Measurements from ENCODE around the gene TMEM117.

Gene TMEM117

DNA sequence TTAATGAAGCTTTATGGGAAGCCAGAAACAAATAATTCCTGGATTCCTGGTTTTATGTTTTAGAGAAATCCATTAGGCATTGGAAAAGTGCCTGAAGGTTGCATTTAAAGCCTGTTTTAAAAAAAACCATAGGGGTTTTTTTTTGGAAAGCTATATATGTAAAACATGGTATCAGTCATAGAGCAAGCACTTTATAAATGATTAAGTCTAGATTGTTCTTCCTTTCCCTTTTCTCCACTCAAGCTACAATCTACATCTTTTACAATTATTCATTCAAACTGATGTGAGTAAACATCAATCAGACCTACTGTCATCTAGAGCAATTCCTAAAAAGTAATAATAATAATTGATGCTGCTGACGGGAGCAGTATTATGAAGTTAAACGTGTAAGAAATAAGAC, 500.7 kb downstream of the TMEM117 start:
- no peaks in the 10 kb centered on the region for H3K36me3 ChIP-seq (ENCODE audit: control insufficient read depth, insufficient read depth, low read length)
- H3K4me1 ChIP-seq (ENCODE audit: control insufficient read depth, insufficient read depth, low read length): no peaks in the 10 kb centered on the region
- H3K9ac ChIP-seq (ENCODE audit: low read length): no peak overlapping the region
- no peak overlapping the region for H3K27ac ChIP-seq (ENCODE audit: low read depth, low read length)
- 0 out of 2 replicates have a peak, but pooled peaks cover 5% of the 10 kb centered on the region for H3K9me3 ChIP-seq (ENCODE audit: control insufficient read depth, insufficient read depth, low read depth, low read length)
- H3K27me3 ChIP-seq (ENCODE audit: control insufficient read depth, insufficient read depth, low read length): no peaks in the 10 kb centered on the region
- no peak overlapping the region for H3K4me3 ChIP-seq (ENCODE audit: low read depth, low read length)

DNA sequence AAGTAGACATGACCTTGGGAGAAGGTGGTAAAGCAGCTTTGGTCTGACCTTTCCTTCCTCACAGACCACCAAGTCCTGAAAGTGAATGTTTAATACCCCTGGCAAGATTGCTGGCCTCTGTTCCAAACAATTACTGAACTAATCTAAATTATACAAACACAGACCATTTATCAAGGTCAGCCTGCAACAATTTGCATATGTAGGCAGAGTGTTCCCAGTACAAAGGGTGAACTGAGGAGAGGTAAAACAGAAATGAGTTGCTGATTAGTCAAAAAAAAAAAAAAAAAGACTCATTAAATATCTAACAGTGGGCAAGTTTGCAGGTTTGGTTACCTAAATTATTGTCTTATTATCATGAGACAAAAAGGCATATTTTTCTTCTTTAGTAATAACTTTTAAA, 506.5 kb downstream of the TMEM117 start:
- Histone ChIP-seq H3K4me1 (ENCODE audit: control insufficient read depth, insufficient read depth, low read length) (no peaks in the 10 kb centered on the region), H3K27me3 (ENCODE audit: control insufficient read depth, insufficient read depth, low read length) (no peaks in the 10 kb centered on the region), H3K36me3 (ENCODE audit: control insufficient read depth, insufficient read depth, low read length) (no peaks in the 10 kb centered on the region), H3K9me3 (ENCODE audit: control insufficient read depth, insufficient read depth, low read depth, low read length) (no peaks in the 10 kb centered on the region), H3K9ac (ENCODE audit: low read length) (no peak overlapping the region), H3K4me3 (ENCODE audit: low read depth, low read length) (no peak overlapping the region), H3K27ac (ENCODE audit: low read depth, low read length) (no peak overlapping the region)

DNA sequence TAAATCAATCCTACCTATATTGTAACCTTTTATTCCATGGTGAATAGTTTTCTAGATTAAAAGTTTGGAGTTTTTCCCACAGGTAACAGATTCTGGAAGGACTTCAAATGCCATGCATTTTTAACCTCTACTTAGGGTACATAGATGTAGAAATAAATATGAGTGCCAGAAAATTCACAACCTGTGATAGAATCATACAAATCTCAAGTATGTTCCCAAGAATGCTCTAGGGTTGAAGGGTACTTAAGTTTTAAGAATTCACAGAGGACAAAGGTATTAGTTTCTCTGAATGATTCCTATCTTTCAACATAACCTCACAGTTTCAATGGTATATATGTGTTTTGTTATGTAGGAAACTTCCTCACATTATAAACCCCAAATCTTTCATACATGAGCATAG, 511.3 kb downstream of the TMEM117 start:
- Histone ChIP-seq H3K4me3 (ENCODE audit: low read depth, low read length) (no peak overlapping the region), H3K27me3 (ENCODE audit: control insufficient read depth, insufficient read depth, low read length) (no peaks in the 10 kb centered on the region), H3K4me1 (ENCODE audit: control insufficient read depth, insufficient read depth, low read length) (no peaks in the 10 kb centered on the region), H3K27ac (ENCODE audit: low read depth, low read length) (no peak overlapping the region), H3K9me3 (ENCODE audit: control insufficient read depth, insufficient read depth, low read depth, low read length) (no peaks in the 10 kb centered on the region), H3K9ac (ENCODE audit: low read length) (no peak overlapping the region), H3K36me3 (ENCODE audit: control insufficient read depth, insufficient read depth, low read length) (no peaks in the 10 kb centered on the region)

DNA sequence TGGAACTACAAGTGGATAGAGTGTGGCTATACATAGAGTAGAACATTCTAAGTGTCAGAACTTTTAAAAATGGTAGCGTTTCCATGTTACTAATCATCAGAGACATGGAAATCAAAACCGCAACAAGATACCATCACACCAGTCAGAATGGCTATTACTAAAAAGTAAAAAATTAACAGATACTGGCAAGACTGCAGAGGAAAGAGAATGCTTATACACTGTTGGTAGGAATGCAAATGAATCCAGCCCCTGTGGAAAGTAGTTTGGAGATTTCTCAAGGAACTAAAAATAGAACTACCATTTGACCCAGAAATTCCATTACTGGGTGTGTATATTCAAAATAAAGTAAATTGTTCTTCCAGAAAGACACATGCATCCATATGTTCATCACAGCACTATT, 521.6 kb downstream of the TMEM117 start:
- Histone ChIP-seq H3K9ac (ENCODE audit: low read length) (no peak overlapping the region), H3K27ac (ENCODE audit: low read depth, low read length) (no peak overlapping the region), H3K4me1 (ENCODE audit: control insufficient read depth, insufficient read depth, low read length) (no peaks in the 10 kb centered on the region), H3K27me3 (ENCODE audit: control insufficient read depth, insufficient read depth, low read length) (no peaks in the 10 kb centered on the region), H3K9me3 (ENCODE audit: control insufficient read depth, insufficient read depth, low read depth, low read length) (0 out of 2 replicates have a peak, but pooled peaks cover 3% of the 10 kb centered on the region), H3K4me3 (ENCODE audit: low read depth, low read length) (no peak overlapping the region), H3K36me3 (ENCODE audit: control insufficient read depth, insufficient read depth, low read length) (no peaks in the 10 kb centered on the region)

DNA sequence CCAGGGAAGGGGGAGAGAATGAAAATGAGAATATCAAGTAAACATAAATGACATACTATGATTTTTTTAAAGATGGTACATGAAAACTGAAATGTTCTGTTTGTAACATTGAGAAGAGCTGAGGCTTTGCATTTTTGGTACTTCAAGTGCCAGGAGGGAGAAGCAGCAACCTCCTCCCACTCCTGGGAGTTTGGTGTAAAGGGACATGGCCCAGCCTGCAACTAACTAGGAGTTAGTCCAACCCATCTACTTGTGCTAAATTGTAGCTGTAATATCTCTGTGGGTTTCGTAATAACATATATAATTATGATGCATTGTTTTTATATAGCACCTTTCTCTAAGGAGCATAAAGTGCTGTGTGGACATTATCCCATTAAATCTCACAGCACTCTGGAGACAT, 522.8 kb downstream of the TMEM117 start:
- no peaks in the 10 kb centered on the region for H3K36me3 ChIP-seq (ENCODE audit: control insufficient read depth, insufficient read depth, low read length)
- H3K9me3 ChIP-seq (ENCODE audit: control insufficient read depth, insufficient read depth, low read depth, low read length): 0 out of 2 replicates have a peak, but pooled peaks cover 3% of the 10 kb centered on the region
- no peak overlapping the region for H3K27ac ChIP-seq (ENCODE audit: low read depth, low read length)
- H3K27me3 ChIP-seq (ENCODE audit: control insufficient read depth, insufficient read depth, low read length): no peaks in the 10 kb centered on the region
- H3K4me3 ChIP-seq (ENCODE audit: low read depth, low read length): no peak overlapping the region
- no peak overlapping the region for H3K9ac ChIP-seq (ENCODE audit: low read length)
- no peaks in the 10 kb centered on the region for H3K4me1 ChIP-seq (ENCODE audit: control insufficient read depth, insufficient read depth, low read length)

DNA sequence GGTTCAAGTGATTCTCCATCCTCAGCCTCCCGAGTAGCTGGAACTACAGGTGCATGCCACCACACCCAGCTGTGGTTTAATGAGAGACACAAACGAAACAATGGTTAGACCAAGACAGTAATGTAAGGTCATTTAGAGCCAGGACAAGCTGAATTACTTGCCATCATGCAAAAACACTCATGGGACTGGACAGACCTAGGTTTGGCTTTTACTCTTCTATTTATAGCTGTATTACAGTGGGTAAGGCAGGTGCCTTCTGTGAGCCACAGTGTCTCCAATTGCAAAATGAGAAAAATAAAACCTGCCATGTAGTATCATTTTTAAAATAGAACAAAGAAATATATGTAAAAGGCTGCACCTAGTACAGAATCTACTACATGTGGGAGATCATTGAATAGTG, 527.1 kb downstream of the TMEM117 start:
- H3K9ac ChIP-seq (ENCODE audit: low read length): no peak overlapping the region
- 0 out of 2 replicates have a peak, but pooled peaks cover 1% of the 10 kb centered on the region for H3K9me3 ChIP-seq (ENCODE audit: control insufficient read depth, insufficient read depth, low read depth, low read length)
- H3K4me1 ChIP-seq (ENCODE audit: control insufficient read depth, insufficient read depth, low read length): no peaks in the 10 kb centered on the region
- no peak overlapping the region for H3K27ac ChIP-seq (ENCODE audit: low read depth, low read length)
- no peaks in the 10 kb centered on the region for H3K36me3 ChIP-seq (ENCODE audit: control insufficient read depth, insufficient read depth, low read length)
- no peak overlapping the region for H3K4me3 ChIP-seq (ENCODE audit: low read depth, low read length)
- no peaks in the 10 kb centered on the region for H3K27me3 ChIP-seq (ENCODE audit: control insufficient read depth, insufficient read depth, low read length)

DNA sequence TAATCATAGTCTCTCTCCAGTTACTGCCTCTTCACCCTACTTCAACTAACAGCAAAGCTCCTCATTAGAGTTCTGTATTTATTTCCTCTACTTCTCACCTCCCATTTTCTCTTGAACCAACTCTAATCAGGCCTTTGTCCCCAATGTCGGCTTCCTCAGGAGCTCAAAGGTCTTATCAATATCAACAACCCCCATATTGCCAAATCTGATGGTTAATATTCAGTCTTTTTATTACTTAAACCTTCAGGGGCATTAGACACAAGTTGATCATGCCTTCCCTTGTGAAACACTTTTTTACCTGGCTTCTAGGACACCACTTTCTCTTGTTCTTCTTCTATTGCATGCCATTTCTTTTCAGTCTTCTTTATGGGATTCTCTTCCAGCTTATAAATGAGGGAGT, 531.3 kb downstream of the TMEM117 start:
- no peak overlapping the region for H3K4me3 ChIP-seq (ENCODE audit: low read depth, low read length)
- no peaks in the 10 kb centered on the region for H3K27me3 ChIP-seq (ENCODE audit: control insufficient read depth, insufficient read depth, low read length)
- no peak overlapping the region for H3K27ac ChIP-seq (ENCODE audit: low read depth, low read length)
- no peak overlapping the region for H3K9ac ChIP-seq (ENCODE audit: low read length)
- H3K4me1 ChIP-seq (ENCODE audit: control insufficient read depth, insufficient read depth, low read length): no peaks in the 10 kb centered on the region
- no peaks in the 10 kb centered on the region for H3K36me3 ChIP-seq (ENCODE audit: control insufficient read depth, insufficient read depth, low read length)
- H3K9me3 ChIP-seq (ENCODE audit: control insufficient read depth, insufficient read depth, low read depth, low read length): no peaks in the 10 kb centered on the region

DNA sequence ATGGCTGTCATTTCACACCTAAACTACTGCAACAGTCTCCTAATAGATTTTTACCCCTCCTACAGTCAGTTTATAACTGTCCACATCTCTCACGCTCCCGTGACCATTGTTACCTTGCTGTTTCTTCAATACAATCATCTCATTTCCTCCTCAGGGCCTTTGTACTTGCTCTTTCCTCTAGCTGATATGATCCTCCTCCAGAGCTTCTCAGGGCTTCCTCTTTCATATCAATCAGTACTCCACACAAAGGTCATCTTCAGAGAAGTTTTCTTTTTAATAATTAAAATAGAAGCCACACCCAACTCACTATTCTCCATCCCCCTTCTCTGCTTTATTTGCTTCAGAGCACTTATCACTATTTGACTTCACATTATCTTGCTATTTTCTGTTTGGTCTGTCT, 532.0 kb downstream of the TMEM117 start:
- Histone ChIP-seq H3K27me3 (ENCODE audit: control insufficient read depth, insufficient read depth, low read length) (no peaks in the 10 kb centered on the region), H3K9me3 (ENCODE audit: control insufficient read depth, insufficient read depth, low read depth, low read length) (no peaks in the 10 kb centered on the region), H3K4me1 (ENCODE audit: control insufficient read depth, insufficient read depth, low read length) (no peaks in the 10 kb centered on the region), H3K27ac (ENCODE audit: low read depth, low read length) (no peak overlapping the region), H3K36me3 (ENCODE audit: control insufficient read depth, insufficient read depth, low read length) (no peaks in the 10 kb centered on the region), H3K9ac (ENCODE audit: low read length) (no peak overlapping the region), H3K4me3 (ENCODE audit: low read depth, low read length) (no peak overlapping the region)

DNA sequence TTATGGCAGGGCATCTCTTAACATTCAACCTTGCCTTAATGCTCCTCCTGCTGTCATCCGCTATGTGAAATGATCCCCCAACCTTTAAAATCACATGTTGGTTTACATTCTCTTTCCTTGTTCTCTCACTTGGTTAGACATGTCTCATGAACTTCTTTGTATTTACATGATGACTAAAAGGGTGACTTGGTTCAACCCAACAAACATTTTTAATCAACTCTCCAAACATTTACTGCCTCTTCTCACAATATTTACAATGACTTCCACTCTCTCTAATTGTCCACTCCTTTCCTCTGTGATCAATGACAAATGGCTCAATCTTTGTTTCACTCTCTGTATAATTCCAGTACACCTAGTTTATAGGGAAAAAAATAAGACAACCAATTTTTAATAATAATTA, 534.1 kb downstream of the TMEM117 start:
- H3K9ac ChIP-seq (ENCODE audit: low read length): no peak overlapping the region

DNA sequence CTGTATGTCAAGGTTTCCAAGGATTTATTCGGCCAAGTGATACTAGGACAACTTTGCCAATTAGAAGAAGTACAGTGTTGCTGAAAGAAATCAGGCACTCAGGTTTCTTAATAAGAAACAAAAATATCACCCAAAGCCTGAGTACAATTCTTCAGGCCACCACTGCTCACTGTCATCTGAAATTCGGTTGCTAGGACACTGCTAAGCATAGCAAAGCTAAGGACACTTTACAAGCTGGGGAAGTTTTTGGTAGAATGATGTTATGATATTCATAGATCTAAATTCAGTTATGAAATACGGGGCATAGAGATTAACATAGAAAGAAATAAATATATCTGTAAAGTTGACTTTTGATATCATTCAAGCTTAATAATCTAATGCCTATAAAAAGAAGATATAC, 535.1 kb downstream of the TMEM117 start:
- Histone ChIP-seq H3K4me3 (ENCODE audit: low read depth, low read length) (no peak overlapping the region), H3K27ac (ENCODE audit: low read depth, low read length) (no peak overlapping the region)

More for the DNA sequence above, 534.1 kb downstream of the TMEM117 start:
- Histone ChIP-seq H3K36me3 (ENCODE audit: control insufficient read depth, insufficient read depth, low read length) (no peaks in the 10 kb centered on the region), H3K27ac (ENCODE audit: low read depth, low read length) (no peak overlapping the region), H3K4me3 (ENCODE audit: low read depth, low read length) (no peak overlapping the region), H3K27me3 (ENCODE audit: control insufficient read depth, insufficient read depth, low read length) (no peaks in the 10 kb centered on the region), H3K4me1 (ENCODE audit: control insufficient read depth, insufficient read depth, low read length) (no peaks in the 10 kb centered on the region), H3K9me3 (ENCODE audit: control insufficient read depth, insufficient read depth, low read depth, low read length) (no peaks in the 10 kb centered on the region)

DNA sequence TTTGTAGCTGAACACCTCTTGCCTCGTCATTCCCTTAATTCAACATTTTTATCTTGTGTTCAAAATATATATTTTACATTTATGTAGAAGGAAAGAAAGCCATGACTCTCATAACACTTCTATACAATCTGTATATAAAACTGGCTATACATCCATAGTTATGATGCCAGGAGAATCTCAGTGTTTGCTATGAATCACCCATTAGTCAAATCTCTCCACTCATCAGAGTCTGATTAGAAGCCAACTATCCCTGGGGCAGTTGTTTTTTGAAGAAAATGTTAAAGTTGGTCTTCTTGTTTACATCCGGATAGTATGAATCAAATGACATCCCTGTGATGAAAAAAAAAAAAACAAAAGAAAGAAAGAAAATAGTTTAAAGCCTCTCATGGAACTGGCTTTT, 536.4 kb downstream of the TMEM117 start:
- H3K27ac ChIP-seq (ENCODE audit: low read depth, low read length): no peak overlapping the region
- no peak overlapping the region for H3K9ac ChIP-seq (ENCODE audit: low read length)
- H3K36me3 ChIP-seq (ENCODE audit: control insufficient read depth, insufficient read depth, low read length): no peaks in the 10 kb centered on the region
- H3K27me3 ChIP-seq (ENCODE audit: control insufficient read depth, insufficient read depth, low read length): no peaks in the 10 kb centered on the region
- H3K4me1 ChIP-seq (ENCODE audit: control insufficient read depth, insufficient read depth, low read length): no peaks in the 10 kb centered on the region
- no peaks in the 10 kb centered on the region for H3K9me3 ChIP-seq (ENCODE audit: control insufficient read depth, insufficient read depth, low read depth, low read length)
- H3K4me3 ChIP-seq (ENCODE audit: low read depth, low read length): no peak overlapping the region

More for the DNA sequence above, 535.1 kb downstream of the TMEM117 start:
- Histone ChIP-seq H3K27me3 (ENCODE audit: control insufficient read depth, insufficient read depth, low read length) (no peaks in the 10 kb centered on the region), H3K4me1 (ENCODE audit: control insufficient read depth, insufficient read depth, low read length) (no peaks in the 10 kb centered on the region), H3K9ac (ENCODE audit: low read length) (no peak overlapping the region), H3K36me3 (ENCODE audit: control insufficient read depth, insufficient read depth, low read length) (no peaks in the 10 kb centered on the region), H3K9me3 (ENCODE audit: control insufficient read depth, insufficient read depth, low read depth, low read length) (no peaks in the 10 kb centered on the region)

DNA sequence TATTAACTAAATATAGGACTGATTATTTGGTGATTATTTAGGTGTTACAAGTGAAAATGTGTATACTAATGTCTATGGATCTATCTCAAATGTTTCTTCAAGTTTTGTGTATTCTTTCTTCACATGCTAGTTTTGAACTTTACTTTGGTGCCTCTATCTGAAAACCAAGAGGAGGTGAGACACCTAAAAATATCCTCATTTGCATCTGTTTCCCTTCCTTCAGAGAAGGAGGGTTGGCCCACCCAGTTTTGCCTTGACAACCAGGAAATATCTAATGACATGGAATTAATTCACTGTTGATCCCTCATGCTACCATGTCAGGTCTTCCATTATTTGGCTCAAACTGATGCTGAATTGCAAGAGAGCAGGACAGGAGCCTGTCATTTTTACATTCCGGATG, 539.8 kb downstream of the TMEM117 start:
- Histone ChIP-seq H3K4me3 (ENCODE audit: low read depth, low read length) (no peak overlapping the region), H3K27me3 (ENCODE audit: control insufficient read depth, insufficient read depth, low read length) (no peaks in the 10 kb centered on the region), H3K4me1 (ENCODE audit: control insufficient read depth, insufficient read depth, low read length) (peaks cover 13% of the 10 kb centered on the region), H3K36me3 (ENCODE audit: control insufficient read depth, insufficient read depth, low read length) (no peaks in the 10 kb centered on the region), H3K9ac (ENCODE audit: low read length) (no peak overlapping the region), H3K27ac (ENCODE audit: low read depth, low read length) (no peak overlapping the region), H3K9me3 (ENCODE audit: control insufficient read depth, insufficient read depth, low read depth, low read length) (no peaks in the 10 kb centered on the region)
